Pancreas (tissue), 10 donors: ENCODE data around the gene PITPNM3. TPM values are rescaled to one million over a fixed set of nuclear protein-coding genes. Genes with fewer than 3 reads are reported as not detected.

ENCODE experiments used
- ATAC-seq, 4 donors: fragments of 200-7000 bp; cut with Tn5 transposase; one replicate each; pipeline versions ENCODE4 v1.8.0 to v1.9.1; 2020; ENCODE audit warnings: mild to moderate bottlenecking in 4 of 4, moderate library complexity in 4 of 4
- DNase-seq, 6 donors: peaks; one replicate each; pipeline ENCODE4 v3.0.0-alpha.2; 2020
- FAIRE-seq: peaks from 2 replicates; lab custom pipeline; 2012; peaks lifted over from hg19 to GRCh38; lab: Jason Lieb, UNC
- H3K27ac ChIP-seq, 4 donors: fragments of 200-600 bp; sonication (generic); 1 replicate in 3 of 4; 2 replicates in 1 of 4; pipeline versions ENCODE4 v1.5.0 to v1.8.0; 2020
- H3K27me3 ChIP-seq, 4 donors: fragments of 200-600 bp; one replicate each; pipeline ENCODE4 v1.8.0; 2021
- H3K36me3 ChIP-seq, 3 donors: fragments of 200-600 bp; sonication (generic) in 1 of 3; one replicate each; pipeline versions ENCODE4 v1.5.0 to v1.8.0; 2020 to 2021
- H3K4me1 ChIP-seq, 3 donors: fragments of 200-600 bp; one replicate each; pipeline ENCODE4 v1.8.0; 2021
- H3K4me3 ChIP-seq, 4 donors: fragments of 200-600 bp; sonication (generic) in 2 of 4; one replicate each; pipeline versions ENCODE4 v1.5.0 to v1.8.0; 2020 to 2021
- H3K9me3 ChIP-seq, 4 donors: fragments of 200-600 bp; one replicate each; pipeline ENCODE4 v1.8.0; 2021
- CTCF ChIP-seq, 4 donors: fragments of 200-600 bp; sonication (generic) in 3 of 4; IDR thresholded peaks; one replicate each; pipeline versions ENCODE4 v1.5.0 to v1.8.0; 2021; ENCODE audit warnings: antibody characterized with exemption in 4 of 4
- WGBS, 2 donors: extraction: QIAGEN DNeasy Blood & Tissue Kit; methylation state at CpG; one replicate each; pipeline ENCODE4 v1.1.7; 2013; 5-methylcytosine and 5-hydroxymethylcytosine counted together
- intact Hi-C, 3 donors: fragments of 100-400 bp; cut with DNase I; formaldehyde crosslinking; loops; one replicate each; pipeline versions ENCODE4 v1.11.1 to v1.14.2; 2022
- polyA plus RNA-seq, 2 donors: library from polyadenylated mRNA; stranded (reverse); fragments of 200-250 nt; gene quantifications; one replicate each; pipeline ENCODE4 v1.2.3, GENCODE V29; 2013
- total RNA-seq, 6 donors: library from RNA; stranded (reverse); fragmentation: NEBNext Ultra II Directional in 4 of 6; extraction: Animal tissue kit (Norgen Biotek cat#: 25700) in 4 of 6; gene quantifications; one replicate each; pipeline versions ENCODE4 v1.2.1 to v1.2.4, GENCODE V29; 2021 to 2023
- donor health status: healthy with polysubstance abuse.
- donor health status: DM: no; HTN: no; CAD: no; lungs with moderate emphysema.
- donor health status: DM: no; HTN: no; CAD: no.
- donor health status: control.
- donor health status: control.
- donor health status: Bipolar disorder and iron deficiency.
- donor health status: DM: yes; HTN: yes; CAD: no.
- donor health status: DM: no; HTN: no; CAD: no.
- donor health status: DM: no; HTN: no; CAD: no.
- donor health status: DM: yes; HTN: yes; CAD: no.

PITPNM3 gene
- total and polyA plus RNA-seq, 8 donors: 0.67 to 5.1 (median 2.5) TPM

GRCh38 chr17:6558932-6559752, 2.8 kb upstream of the PITPNM3 start:
- DNase-seq (peak in 2 of 6 donors; percentile 19 to 31), ATAC-seq (no peak), FAIRE-seq (no peak)
- no peak for TF ChIP-seq CTCF (IDR thresholded peaks at IDR 0.05)
- no peaks in the 10 kb centered on the region for H3K27me3 ChIP-seq
- H3K27ac ChIP-seq: no peak overlapping the region
- no peaks in the 10 kb centered on the region for H3K9me3 ChIP-seq
- no peaks in the 10 kb centered on the region for H3K36me3 ChIP-seq
- intact Hi-C loops: no loop called here
- H3K4me1 ChIP-seq: no peaks in the 10 kb centered on the region
- WGBS, 2 donors: 74 to 80% methylated on average over 11 of the region's 11 CpGs
- no peak overlapping the region for H3K4me3 ChIP-seq

GRCh38 chr17:6558276-6558675, 1.9 kb upstream of the PITPNM3 start:
- DNase-seq (peak in 1 of 6 donors; percentile 27), FAIRE-seq (no peak), ATAC-seq (no peak)
- 88 to 90% methylated on average over 6 of the region's 6 CpGs for WGBS, 2 donors
- intact Hi-C loops: no loop called here
- no peak overlapping the region for H3K4me3 ChIP-seq
- no peak overlapping the region for H3K27ac ChIP-seq
- TF ChIP-seq CTCF (IDR thresholded peaks at IDR 0.05): no peak
- no peaks in the 10 kb centered on the region for H3K9me3 ChIP-seq
- H3K4me1 ChIP-seq: no peaks in the 10 kb centered on the region
- H3K27me3 ChIP-seq: no peaks in the 10 kb centered on the region
- H3K36me3 ChIP-seq: no peaks in the 10 kb centered on the region

- no peak for TF ChIP-seq CTCF (IDR thresholded peaks at IDR 0.05)
- ATAC-seq: no peak
- no peak for DNase-seq
- Histone ChIP-seq H3K9me3 (no peaks in the 10 kb centered on the region), H3K4me1 (no peaks in the 10 kb centered on the region), H3K27me3 (no peaks in the 10 kb centered on the region), H3K27ac (no peak overlapping the region), H3K36me3 (no peaks in the 10 kb centered on the region), H3K4me3 (peak overlapping the region in 2 of 4 donors; percentile 34 to 56)
- WGBS, 2 donors: 62 to 65% methylated on average over 9 of the region's 9 CpGs
- no peak for FAIRE-seq
- intact Hi-C loops: no loop called here
These were observed 684 bp upstream of the PITPNM3 start for GRCh38 chr17:6557040-6557438.

- Histone ChIP-seq H3K36me3 (no peaks in the 10 kb centered on the region), H3K9me3 (no peaks in the 10 kb centered on the region), H3K27me3 (no peaks in the 10 kb centered on the region), H3K4me3 (peak overlapping the region; percentile 18 to 59 (median 45)), H3K27ac (peak overlapping the region in 1 of 4 donors; percentile 15), H3K4me1 (no peaks in the 10 kb centered on the region)
- DNase-seq: peak in 4 of 6 donors; percentile 29 to 74 (median 50)
- no peak for FAIRE-seq
- WGBS, 2 donors: 3 to 5% methylated on average over 49 to 56 of the region's 56 CpGs
- TF ChIP-seq CTCF (IDR thresholded peaks at IDR 0.05): no peak
- intact Hi-C loops: no loop called here
- ATAC-seq: peak; percentile 38 to 60 (median 50)
These were observed 829 bp downstream of the PITPNM3 start for GRCh38 chr17:6555331-6556120.
